ENCODE measurements around the gene ACTR2.
A peak's percentile ranks its signal among the peaks of the same experiment; 100 is the strongest.
"Not testable (repeated sequence)": the region's sequence is repeated elsewhere in the genome, so short reads cannot be mapped to it uniquely, and the experiment has no call there.

ACTR2 gene

DNA sequence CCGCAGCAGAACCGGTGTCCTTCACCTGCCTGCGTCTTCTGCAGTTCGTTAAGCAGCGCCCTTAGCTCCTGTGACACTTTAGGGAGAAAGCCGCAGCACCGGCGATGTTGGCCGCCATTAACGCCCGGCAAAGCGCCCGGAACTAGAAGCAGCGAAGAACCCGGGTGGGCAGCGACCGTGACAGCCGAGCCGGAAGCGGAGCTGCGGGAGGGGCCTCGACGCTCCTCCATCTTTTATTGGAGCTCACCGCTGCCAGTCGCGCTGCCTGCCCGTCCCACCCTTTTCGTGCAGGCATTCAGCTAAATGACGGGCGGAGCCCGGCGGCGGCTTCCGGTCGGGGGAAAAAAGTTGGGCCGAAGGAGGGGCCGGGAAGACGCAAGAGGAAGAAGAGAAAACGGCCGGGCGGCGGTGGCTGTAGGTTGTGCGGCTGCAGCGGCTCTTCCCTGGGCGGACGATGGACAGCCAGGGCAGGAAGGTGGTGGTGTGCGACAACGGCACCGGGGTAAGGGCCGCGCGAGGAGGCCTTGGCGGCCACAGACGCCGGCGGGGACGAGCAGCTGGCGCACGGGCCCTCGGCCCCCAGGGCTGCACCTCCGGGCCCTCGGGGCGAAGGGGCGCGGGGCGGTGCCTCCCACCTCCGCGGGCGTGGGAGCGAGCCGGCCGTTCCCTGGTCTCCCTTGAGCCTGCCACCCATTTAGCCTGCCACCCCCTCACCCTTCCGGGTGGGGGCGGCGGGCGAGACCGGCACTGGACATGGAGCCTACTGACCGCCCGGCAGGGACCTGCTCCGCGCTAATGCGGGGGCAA is at the start of gene ACTR2:
Gene ACTR2, plus strand, starts transcription at position 376 of the 807 bp plus-strand sequence. Its CDS starts 79 bp downstream, at position 455.
- FAIRE-seq (peak; percentile 81), DNase-seq (ENCODE audit: insufficient read length, low spot score) (peak; percentile 87)
- TF ChIP-seq POLR2A (IDR thresholded peaks at IDR 0.05; ENCODE audit: low read depth, low read length), result peak; percentile 79

DNA sequence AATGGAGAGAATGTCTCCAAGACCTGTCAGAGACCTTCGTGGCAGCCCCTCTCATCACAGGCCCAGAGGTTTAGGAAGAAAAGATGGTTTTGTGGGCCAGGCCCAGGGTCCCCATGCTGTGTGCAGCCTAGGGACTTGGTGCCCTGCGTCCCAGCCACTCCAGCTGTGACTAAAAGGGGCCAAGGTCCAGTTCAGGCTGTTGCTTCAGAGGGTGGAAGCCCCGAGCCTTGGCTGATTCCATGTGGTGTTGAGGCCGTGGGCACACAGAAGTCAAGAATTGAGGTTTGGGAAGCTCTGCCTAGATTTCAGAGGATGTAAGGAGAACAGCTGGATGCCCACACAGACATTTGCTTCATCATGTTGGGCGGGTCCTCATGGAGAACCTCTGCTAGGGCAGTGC is 45.1 kb upstream of the ACTR2 start:
- no peak for DNase-seq (ENCODE audit: insufficient read length, low spot score)
- FAIRE-seq, result no peak
- no peak for TF ChIP-seq POLR2A (IDR thresholded peaks at IDR 0.05; ENCODE audit: low read depth, low read length)

DNA sequence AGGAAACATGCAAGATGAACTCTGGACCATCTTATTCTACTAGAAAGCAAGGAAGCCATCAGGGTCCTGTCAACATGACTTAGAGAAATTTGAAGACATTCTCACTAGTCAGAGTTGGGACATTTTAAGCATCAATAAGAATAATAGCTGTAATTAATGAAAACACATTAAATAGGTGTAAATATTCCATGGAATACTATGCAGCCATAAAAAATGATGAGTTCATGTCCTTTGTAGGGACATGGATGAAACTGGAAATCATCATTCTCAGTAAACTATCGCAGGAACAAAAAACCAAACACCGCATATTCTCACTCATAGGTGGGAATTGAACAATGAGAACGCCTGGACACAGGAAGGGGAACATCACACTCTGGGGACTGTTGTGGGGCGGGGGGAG is 44.2 kb upstream of the ACTR2 start:
- DNase-seq (ENCODE audit: insufficient read length, low spot score); FAIRE-seq: not testable (repeated sequence)

DNA sequence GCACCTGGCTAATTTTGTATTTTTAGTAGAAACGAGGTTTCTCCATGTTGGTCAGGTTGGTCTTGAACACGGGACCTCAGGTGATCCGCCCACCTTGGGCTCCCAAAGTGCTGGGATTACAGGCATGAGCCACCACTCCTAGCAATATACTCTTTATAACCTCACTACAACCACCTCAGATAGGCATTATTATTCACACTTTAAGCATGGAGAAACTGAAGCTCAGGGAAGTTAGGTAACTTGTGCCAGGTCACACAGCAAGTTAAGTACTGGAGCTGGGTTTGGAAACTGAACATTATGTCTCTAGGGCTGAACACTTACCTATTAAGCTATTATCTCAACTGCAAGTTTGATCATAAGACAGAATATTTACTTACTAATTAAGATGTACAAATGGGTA is 42.6 kb upstream of the ACTR2 start:
- no peak for FAIRE-seq

DNA sequence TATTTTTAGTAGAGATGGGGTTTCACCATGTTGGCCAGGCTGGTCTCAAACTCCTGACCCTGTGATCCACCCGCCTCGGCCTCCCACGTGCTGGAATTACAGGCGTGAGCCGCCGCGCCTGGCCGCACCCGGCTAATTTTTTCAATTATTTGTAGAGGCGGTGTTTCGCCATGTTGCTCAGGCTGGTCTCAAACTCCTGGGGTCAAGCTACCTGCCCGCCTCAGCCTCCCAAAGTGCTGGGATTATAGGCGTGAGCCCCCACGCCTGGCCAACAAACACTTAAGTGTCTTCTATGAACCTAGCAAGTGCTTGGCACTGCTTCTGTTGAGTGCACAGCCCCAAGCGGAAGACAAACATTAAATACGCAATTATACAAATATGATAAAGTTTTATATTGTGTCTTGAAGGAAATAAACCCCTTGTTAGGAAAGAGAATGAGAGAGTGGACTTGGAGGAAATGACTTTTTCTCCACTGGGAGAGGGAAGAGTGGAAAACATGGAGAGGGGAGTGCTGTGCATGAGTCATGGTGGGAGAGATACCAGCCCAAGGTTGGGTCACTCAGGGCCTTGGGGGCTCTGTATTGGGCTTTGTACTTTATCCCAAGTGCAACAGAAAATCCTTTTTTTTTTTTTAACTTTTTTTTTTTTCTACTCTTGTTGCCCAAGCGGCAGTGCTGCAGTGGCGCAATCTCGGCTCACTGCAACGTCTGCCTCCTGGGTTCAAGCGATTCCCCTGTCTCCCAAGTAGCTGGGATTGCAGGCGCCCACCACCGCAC is 41.4 kb upstream of the ACTR2 start:
- no peak for FAIRE-seq

More for the DNA sequence above, 42.6 kb upstream of the ACTR2 start:
- no peak for TF ChIP-seq POLR2A (IDR thresholded peaks at IDR 0.05; ENCODE audit: low read depth, low read length)
- DNase-seq (ENCODE audit: insufficient read length, low spot score), result no peak

DNA sequence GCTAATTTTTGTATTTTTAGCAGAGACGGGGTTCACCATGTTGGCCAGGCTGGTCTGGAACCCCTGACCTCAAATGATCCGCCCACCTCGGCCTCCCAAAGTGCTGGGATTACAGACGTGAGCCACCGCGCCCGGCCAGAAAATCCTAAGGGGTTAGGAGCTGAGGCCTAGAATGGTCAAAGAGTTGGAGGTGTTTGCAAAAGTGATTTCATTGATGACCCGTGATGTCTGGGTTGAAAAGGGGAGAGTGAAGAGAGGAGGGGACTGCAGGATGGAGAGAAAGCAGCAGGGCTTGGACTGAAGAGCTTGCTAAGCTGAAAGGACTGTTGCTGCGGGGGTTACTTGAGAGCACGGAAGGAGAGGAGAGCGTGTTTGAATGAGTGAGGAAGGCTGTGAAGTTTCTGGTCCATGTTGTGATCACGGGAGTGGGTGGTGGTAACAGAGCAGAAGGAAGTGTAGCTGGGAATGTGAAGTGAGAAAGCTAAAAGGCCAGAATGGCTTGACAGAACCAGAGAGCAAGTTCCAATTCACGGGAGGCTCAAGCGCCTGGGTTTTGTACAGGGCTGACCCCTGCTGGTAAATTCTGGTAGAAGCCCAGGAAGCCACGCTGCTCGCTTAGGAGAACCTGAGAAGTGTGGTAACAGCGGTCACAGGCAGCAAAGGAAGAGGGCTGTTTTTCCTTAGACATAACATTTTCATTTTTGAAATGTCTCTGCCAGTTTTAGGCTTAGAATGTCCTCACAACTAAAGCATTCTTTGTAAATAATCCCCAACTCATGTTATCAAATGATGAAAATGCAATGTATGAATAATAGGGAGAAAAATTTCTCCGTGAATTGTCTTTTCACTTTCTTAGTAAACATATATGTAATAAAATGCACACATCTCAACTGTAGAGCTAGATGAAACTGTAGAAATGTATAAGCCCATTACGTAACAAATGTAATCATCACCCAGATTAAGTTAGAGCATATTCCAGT is 40.5 kb upstream of the ACTR2 start:
- peak; percentile 88 for FAIRE-seq
- DNase-seq (ENCODE audit: insufficient read length, low spot score), result peak; percentile 72
- no peak for TF ChIP-seq POLR2A (IDR thresholded peaks at IDR 0.05; ENCODE audit: low read depth, low read length)

More for the DNA sequence above, 41.4 kb upstream of the ACTR2 start:
- TF ChIP-seq POLR2A (IDR thresholded peaks at IDR 0.05; ENCODE audit: low read depth, low read length), result no peak
- no peak for DNase-seq (ENCODE audit: insufficient read length, low spot score)

DNA sequence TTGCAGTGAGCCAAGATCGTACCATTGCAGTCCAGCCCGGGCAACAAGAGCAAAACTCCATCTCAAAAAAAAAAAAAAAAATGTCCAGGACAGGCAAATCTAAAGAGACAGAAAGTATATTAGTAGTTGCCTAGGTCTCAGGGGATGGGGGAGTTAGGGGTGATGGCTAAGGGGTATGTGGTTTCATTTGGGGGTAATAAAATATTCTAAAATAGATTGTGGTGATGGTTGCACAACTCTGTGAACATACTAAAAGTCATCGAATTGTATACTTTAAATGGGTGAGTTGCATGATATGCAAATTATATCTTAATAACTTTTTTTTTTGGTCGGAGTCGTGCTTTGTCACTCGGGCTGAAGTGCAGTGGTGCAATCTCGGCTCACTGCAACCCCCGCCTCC is 34.2 kb upstream of the ACTR2 start:
- FAIRE-seq, result no peak

DNA sequence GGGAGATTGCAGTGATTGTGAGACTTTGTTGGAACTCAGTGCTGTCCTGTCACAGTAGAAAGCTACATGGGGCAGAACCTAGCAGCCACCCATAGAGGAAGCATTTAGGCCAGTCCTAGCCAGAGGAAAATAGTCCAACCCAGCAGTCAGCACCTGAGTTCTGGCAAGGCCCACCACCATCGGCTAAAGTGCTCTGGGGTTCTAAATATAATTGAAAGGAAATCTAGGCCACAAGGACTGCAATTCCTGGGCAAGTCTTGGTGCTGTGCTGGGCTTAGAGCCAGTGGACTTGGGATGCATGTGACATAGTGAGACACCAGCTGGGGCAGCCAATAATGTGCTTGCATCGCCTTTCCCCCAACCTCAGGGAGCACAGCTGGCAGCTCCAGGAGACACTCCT is 28.9 kb upstream of the ACTR2 start:
- no peak for FAIRE-seq
- no peak for DNase-seq (ENCODE audit: insufficient read length, low spot score)
- no peak for TF ChIP-seq POLR2A (IDR thresholded peaks at IDR 0.05; ENCODE audit: low read depth, low read length)

More for the DNA sequence above, 34.2 kb upstream of the ACTR2 start:
- no peak for DNase-seq (ENCODE audit: insufficient read length, low spot score)
- no peak for TF ChIP-seq POLR2A (IDR thresholded peaks at IDR 0.05; ENCODE audit: low read depth, low read length)

DNA sequence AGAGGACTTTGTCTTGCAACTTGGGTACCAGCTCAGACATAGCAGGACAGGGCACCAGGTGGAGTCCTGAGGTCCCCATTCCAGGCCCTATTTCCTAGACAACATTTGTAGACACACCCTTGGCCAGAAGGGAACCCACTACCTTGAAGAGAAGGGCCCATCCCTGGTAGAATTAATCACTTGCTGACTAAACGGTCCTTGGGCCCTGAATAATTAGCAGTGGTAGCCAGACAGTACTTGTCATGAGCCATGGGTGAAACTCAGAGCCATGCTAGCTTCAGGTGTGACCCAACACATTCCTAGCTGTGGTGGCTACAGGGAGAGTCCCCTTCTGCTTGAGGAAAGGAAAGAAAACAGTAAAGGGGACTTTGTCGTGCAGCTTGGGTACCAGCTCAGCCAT is 28.5 kb upstream of the ACTR2 start:
- FAIRE-seq, result no peak
- no peak for DNase-seq (ENCODE audit: insufficient read length, low spot score)
- TF ChIP-seq POLR2A (IDR thresholded peaks at IDR 0.05; ENCODE audit: low read depth, low read length), result no peak

DNA sequence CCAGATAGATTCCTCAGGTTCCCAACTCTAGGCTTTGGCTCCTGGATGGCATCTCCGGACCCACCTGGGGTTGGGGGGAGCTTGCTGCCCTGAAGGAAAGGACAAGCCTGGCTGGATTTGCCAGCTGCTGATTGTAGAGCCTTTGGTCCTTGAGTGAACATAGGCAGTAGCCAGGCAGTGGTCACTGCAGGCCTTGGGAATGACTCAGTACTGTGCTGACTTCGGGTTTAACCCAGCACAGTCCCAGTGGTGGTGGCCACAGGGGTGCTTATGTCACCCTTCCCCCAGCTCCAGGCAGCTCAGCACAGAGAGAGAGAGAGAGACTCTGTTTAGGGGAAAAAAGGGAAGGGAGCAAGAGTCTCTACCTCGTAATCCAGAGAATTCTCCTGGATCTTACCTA is 27.7 kb upstream of the ACTR2 start:
- TF ChIP-seq POLR2A (IDR thresholded peaks at IDR 0.05; ENCODE audit: low read depth, low read length), result no peak
- peak; percentile 85 for FAIRE-seq
- no peak for DNase-seq (ENCODE audit: insufficient read length, low spot score)

DNA sequence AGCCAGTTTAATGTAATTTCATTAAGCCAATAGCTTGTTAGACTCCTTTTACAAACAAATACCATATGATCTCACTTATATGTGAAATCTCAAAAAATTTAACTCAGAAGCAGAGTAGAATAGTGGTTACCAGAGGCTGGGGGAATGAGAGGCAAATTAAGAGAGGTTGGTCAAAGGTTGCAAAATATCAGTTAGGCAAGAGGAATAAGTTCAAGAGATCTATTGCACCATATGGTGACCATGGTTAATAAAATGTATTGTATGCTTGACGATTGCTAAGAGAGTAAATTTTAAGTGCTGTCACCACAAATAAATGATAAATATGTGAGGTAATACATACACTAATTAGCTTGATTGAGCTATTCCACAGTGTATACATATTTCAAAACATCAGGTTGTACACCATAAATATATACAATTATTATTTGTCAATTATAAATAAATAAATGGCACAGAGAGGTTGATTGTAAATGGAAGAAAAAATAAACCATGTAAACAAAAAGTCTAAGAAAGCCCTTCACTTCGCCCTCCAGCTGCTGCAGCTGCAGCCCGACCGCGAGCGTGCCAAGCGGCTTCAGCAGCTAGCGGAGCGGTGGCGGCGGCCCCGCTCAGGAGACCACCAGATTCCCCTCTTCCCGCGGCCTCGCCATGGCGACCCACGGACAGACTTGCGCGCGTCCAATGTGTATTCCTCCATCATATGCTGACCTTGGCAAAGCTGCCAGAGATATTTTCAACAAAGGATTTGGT is 23.0 kb upstream of the ACTR2 start:
- TF ChIP-seq POLR2A (IDR thresholded peaks at IDR 0.05; ENCODE audit: low read depth, low read length), result no peak
- DNase-seq (ENCODE audit: insufficient read length, low spot score) (no peak), FAIRE-seq (peak; percentile 20)

DNA sequence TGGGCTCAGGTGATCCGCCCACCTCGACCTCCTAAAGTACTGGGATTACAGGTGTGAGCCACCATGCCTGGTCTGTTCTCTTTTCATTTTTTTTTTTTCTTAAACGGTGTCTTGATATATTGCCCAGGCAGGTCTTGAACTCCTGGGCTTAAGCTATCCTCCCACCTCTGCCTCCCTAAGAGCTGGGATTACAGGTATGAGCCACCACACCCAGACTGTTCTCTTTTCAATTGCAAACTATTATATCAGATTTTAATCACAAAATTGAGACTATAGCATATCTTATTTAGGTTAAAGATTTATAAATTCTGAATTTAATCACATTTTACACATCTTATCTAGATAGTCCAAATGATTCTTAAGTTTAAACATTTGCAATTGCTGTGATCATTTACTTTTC is 15.5 kb upstream of the ACTR2 start:
- no peak for TF ChIP-seq POLR2A (IDR thresholded peaks at IDR 0.05; ENCODE audit: low read depth, low read length)
- FAIRE-seq, result no peak
- no peak for DNase-seq (ENCODE audit: insufficient read length, low spot score)

DNA sequence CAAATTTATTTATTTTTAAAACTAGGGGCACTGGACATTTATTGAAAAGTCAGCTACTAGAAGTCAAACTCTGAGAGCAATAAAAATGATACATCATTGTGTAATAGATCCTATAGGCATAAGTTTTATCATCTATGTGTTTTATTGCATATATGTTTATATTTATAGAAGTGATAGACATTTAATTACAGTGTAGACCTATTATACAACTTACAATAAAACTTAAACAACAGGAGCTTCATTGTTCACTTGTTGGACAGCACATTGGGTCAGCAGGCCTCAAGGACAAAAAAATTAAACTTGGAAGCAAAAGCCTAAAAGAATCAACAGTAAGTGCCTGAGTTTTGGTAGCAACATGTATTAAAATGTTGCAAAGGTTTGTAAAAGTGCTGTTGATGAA is 15.0 kb upstream of the ACTR2 start:
- DNase-seq (ENCODE audit: insufficient read length, low spot score), result no peak
- no peak for TF ChIP-seq POLR2A (IDR thresholded peaks at IDR 0.05; ENCODE audit: low read depth, low read length)
- no peak for FAIRE-seq
